ENCODE results near the gene PRKG1.

DNA sequence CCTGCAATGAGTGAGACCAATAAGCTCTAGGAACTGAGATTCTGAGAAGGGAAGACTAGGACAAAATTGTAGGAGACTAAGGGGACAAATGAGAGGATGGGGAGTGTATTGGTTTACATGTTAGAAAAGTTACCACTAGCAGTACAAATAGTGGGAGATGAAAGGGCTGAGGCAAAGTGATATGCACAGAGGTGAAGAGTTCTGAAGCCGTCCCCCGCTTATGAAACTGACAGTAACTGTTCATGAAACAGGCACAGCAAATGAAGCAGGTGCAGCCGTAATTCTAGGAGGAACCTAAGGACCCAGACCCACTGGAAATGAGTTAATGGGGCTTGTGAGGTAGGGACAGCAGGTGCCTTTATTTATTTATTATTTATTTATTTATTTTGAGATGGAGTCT, 211.3 kb downstream of the PRKG1 start:
- TF ChIP-seq POLR2AphosphoS5 (IDR thresholded peaks at IDR 0.05; ENCODE audit: low read depth, low read length) (no peak), POLR2A (IDR thresholded peaks at IDR 0.05; ENCODE audit: low read depth, low read length) (no peak), SPI1 (IDR thresholded peaks at IDR 0.05; ENCODE audit: low read depth, low read length) (no peak), POU2F2 (IDR thresholded peaks at IDR 0.05; ENCODE audit: low read depth, low read length) (no peak), PAX5 (IDR thresholded peaks at IDR 0.05; ENCODE audit: insufficient read depth, low read length, severe bottlenecking) (no peak)

Measured in GM12891 (cell line).